Activated CD4-positive, alpha-beta T cell treated with anti-CD3 and anti-CD28 coated beads, Interleukin-2, amount 50 U/mL, for 4 hours (primary cell): ENCODE data around the gene KIF18B.
A peak's percentile ranks its signal among the peaks of the same experiment; 100 is the strongest.

ENCODE experiments used
- DNase-seq, 2 experiments: peaks; one replicate each; pipeline ENCODE4 v3.0.0-alpha.2; 2020

Gene KIF18B

DNA sequence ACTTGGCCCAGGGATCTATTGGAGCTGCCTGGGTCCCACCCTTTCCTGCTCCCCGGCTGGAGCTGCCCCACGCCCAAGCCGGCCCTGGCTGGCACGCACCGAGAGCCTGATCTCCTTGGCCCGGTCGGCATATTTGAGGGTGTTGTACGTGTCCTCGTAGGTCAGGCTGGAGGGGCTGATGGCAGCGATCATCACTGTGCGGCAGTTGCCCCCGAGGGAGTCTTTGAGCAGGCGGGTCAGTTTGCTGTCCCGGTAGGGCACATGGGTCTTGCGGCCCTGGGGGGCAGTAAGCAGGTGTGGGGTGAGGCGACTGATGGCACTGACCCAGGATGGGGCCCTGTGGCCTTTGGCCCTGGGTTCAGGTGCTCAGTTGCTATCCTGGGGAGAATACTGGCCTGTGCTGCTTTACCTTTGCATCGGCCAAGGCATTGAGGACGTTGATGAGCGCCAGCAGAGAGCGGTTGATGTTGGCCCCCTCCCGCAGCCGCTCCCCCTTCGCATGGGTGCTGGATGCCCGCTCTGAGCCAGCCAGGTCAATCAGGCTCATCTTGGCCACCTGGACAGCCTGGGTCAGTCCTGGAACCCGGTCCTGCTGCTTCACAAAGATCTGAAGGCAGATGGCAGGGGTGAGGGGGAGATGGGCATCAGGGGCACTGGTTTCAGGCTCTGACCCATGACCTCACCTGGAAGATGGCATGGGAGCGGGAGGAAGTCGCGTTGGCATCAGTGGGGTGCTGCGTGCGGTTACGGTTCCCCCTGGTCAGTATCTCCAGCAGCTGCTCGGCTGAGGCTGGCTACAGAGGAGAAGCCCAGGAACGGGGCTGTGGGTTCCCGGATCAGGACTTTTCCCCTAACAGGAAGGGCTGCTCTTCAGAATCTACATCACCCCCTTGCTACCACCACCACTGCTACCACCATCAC, 13.5 kb downstream of the KIF18B start:
- DNase-seq: no peak

DNA sequence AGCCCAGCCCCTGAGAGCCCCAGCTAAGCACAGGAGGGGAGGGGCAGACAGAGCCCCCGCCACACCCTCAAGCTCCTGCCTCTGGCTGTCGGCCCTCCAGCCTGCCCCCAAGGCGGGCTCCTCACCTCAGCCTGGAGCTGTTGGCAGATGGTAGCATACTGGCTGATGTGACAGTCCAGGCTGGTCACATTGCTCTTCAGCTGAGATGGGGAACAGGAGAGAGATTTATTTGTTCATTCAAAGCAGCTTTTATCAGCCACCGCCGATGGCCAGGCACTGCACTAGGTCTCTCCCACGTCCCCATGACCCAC, 14.8 kb downstream of the KIF18B start:
- DNase-seq: no peak

DNA sequence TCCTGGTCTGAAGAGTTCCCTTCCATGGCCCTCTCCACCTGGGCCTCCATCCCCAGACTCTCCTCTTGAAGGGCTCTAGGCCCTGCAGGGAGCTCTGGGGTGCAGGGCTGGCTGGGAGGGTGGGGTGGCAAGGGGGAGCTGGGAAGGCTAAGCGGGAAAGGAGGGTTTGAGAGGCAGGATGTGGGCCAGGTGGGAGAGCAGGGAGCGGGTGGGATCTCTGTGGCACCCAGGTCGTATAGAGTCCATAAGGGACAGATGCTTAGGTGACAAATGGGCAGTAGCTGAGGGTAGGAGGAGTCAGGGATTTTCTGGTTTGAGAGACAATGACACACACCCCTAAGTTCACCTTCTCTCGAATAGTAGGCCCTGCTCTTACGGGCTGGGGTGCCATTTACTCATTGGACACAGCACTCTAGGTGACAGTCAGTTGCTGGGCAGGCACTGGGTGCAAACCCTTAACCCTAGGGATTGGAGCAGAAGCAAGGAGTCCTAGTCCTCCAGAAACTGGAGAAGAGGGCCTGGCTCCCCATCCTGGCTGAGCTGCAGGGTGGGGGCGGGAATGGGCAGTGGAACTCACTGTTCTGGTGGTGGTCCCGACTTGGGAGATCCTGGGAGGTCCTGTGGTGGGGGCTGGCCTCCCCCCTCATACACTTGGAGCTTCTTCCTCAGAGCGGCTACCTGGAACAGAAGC, 15.3 kb downstream of the KIF18B start:
- DNase-seq: no peak

DNA sequence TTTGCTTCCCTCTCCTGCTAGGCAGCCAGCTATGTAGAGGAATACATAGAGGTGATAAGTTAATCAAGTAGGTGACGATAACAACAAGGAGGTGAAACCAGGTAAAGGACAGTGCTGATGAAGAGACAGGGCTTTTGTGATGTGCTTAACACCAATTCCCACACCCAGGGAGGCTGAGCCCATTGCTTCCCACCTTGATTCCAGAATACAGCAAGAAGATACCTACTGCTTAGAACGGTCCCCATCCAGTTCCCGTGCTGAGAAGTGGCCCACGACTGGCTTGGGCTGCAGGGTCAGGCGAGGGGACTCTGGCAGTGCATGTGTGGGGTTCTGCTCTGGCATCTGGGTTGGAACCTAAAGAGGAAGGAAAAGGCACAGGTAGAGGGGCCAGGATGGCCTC, 16.2 kb downstream of the KIF18B start:
- DNase-seq: no peak

DNA sequence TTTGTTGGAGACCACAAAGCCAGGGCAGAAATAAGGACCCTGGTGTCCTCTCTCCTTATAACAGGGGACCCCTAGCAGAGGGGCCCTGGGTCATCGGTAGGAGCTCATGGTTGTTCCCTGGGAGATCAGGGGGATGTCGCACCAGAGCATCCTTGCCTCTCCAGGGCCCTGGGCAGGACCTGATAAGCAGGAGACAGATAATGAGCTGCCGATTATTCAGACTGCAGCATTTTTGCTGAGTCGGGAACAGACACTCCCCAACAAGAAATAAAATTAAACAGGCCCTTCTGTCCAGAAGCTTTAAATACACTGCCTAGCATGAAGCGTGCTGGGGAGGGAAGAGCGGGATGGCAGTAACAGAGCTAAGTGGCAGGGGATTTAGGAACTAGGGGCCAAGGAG, 16.9 kb downstream of the KIF18B start:
- no peak for DNase-seq

DNA sequence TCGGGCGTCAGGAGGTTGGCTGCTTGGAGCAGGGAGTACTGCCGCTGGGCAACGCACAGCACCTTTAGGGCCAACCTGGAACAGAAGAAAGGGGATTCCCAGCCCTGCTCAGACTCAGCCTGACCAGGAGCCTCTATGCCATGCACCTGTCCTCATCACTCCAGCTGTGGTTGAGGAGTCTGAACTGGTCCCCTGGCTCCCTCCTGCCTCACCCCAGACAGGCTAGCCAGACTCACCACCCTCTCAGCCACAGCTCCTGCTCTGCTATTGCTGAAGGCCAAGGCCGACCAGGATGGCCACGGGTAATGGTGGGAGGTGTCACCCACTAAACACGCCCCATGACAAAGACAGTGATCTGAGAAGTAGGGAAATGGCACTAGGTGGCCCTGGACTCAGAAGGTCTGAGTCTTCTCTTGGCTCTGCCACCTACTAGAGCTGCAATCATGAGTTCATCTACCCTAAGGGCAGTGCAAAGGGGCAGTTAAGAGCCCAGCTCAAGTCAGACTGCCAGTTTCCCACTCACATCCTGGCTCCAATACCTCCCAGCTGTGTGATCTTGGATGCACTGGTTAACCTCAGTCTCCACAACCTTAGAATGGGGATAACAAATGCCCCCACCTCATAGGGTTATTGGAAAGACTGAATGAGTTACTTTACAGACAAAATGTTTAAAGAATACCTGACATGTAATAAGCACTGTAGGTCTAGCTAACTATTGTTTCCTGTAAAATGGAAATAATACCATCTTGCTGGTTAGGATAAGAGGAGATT, 18.4 kb downstream of the KIF18B start:
- no peak for DNase-seq

DNA sequence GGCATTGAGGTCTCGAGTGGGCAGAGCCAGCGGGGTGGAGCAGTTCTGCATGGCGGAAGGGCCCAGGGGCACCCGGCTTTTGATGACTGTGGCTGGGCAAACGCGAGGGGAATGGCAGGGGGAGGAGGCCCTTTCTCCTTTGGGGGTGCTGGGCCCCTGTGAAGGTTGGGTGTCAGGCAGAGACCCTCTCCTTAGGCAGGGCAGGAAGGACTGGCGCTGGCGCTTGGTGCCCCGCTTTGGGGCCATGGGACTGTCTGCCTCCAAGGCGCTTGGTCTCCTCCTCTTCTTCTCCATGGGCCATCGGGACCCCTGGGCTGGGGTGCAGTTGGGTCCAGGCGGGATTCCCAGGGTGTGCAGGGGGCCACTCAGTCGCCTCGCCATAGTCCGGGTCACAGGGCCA, 19.4 kb downstream of the KIF18B start:
- no peak for DNase-seq

DNA sequence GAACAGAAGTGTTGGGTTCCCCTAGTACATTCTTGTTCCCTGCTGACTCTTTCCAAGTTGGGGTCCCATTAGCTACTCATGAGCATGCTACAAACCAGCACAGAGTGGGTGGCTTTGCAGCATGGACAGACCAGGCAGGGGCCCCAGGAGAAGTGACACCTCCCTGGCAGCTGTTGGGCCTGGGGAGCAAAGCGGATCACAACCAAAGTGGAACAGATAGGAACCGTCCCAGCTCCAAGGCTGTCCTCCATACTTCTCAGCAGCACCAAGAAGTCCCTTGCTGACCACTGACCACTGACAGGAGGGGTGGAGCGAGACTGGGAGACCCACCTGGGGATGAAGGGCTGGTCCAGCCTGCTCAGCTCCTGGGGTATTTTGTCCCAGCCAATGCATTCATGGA, 19.9 kb downstream of the KIF18B start:
- DNase-seq: no peak

DNA sequence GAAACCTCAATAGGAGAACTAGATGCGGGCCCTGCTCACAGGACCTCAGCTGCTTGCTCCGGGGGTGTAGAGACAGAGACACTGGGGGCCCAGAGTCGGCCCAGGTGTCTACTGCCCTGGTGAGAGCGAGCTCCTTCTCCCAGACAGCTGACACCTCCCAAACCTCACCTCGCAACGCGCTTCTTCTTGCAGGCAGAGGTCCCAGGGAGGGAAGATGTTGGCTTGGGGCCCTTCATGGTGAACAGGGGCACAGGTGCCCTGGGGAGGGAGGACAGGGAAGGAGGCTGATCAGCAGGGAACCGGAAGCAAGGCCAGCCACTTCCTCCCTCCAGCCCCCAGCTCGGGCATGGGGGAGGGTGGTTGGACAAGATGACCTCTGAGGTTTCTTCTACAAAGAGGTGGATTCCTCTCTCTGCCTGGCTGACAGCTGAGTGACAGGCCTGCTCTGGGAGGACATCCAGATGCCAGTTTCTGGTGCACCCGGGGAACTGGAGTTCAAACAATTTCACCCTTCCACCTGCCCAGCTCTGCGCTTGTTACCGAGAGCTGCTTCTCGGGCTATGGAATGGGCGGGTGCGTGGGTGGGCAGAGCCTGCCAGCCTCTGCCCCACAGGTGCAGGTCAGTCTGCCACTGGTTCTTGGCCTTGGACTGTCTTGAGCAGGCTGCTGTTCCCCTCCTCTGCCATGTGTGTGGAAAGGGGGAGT, 20.6 kb downstream of the KIF18B start:
- DNase-seq: no peak

DNA sequence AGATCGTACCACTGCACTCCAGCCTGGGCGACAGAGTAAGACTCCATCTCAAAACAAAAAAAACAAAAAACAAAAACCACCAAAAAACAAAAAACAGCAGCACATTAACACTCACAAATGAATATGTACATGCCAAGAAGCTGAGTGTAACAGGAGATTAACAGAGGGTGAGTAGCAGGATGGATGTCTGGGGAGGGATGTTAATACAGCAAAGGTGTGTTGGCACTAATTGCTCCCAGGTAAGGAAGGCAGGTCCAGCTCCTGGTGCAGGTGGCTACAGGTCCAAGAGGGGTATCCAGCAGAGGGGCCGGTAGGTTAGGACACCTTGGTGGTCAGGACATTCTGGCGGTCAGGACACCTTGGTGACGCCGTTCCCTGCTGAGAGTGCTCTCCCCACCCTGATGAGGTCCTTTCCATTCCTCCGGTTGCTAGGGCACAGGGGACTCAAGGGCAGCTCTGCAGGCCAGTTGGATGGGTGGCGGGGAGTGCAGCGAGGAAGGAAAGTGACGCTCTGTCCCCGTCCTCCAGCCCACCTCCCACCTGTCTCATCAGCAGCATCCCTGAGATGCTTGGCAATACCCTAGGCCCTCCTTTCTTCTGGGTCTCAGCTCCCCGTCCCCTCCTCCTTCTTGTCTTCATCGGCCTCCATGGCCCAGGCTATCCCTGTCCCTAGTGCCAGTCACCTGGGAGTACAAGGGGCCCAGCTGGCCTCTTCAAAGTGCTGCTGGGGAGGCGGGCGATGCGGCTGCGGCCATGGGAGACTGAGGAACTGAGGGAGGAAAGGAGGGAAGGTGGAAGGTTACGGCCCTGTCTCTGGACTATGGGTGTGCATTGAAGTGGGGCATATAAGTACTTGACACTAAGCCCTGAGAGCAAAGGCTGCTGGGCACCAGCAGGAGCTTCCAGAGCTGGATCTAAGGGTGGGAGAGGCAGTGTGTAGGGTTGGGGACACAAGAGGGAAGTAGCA, 21.6 kb downstream of the KIF18B start:
- no peak for DNase-seq

DNA sequence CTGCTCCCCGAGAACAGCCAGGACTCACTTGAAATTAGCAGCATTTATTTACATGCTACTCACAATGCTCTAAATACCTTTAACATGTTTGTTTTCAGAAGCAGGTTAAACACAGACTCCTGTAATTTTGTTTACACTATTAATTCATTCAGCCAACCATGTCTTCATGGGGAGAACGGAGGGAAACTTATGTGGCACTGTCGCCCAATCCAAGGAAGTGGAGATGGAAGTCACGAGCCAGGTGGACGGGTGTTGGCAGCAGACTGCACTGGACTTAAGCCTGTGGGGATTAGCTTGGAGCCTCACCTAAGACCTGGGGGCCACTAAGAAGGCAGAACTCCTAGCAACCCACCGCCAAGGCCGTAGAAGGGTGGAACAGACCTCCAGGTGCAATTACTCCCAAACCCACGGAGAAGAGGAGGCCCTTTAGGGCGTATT, 23.4 kb downstream of the KIF18B start:
- no peak for DNase-seq

DNA sequence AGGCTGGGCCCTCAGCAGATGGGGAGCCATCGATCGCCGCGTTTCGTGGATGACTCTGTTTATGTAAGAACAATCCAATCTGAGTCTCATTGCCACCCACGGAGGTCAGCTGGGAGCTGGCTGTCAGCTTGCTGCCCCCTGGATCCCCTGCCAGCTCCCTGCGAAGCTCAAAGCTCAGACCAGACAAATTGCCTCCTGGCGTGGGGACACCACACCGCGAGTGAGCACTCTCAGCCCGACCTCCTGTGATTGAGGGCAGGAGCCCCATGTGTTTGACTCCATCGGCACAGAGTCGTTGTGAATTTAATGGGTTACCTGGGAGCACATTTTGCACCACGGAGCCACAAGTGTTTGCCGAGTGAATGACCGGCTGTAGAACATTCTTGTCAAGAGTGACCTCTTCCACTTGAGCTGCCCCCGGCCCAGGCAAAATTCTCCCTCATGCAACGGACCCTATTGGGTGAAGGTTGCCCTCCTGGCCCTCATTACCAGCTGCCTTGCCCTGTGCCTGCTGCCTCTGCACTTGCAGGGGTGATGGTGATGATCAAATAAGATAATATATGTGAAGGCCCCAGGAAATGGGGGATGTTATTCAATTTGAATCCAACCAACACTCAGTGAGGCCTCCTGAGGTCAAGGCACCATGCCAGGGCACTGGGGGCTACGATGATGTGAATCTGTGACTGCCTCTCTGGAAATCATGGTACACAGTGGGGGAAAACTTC, 24.7 kb downstream of the KIF18B start:
- DNase-seq: no peak

DNA sequence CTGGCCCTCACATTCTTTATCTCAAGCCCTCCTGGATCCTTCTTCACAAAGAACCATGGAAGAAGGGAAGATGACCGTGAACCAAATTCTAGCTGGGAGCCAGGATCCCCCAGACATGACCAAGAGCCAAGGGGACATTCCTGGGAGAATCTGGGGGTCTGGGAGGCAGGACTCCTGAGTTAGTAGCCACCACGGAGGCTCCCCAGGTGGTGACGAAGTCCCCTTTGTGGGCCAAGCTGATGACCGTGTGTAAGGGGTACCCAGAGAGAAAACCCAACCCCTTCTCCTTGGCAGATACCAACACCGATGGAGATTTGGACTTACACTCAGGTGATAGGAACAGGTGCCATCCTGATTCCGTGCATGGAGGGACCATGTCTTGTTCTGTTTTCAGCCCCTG, 25.4 kb downstream of the KIF18B start:
- no peak for DNase-seq

DNA sequence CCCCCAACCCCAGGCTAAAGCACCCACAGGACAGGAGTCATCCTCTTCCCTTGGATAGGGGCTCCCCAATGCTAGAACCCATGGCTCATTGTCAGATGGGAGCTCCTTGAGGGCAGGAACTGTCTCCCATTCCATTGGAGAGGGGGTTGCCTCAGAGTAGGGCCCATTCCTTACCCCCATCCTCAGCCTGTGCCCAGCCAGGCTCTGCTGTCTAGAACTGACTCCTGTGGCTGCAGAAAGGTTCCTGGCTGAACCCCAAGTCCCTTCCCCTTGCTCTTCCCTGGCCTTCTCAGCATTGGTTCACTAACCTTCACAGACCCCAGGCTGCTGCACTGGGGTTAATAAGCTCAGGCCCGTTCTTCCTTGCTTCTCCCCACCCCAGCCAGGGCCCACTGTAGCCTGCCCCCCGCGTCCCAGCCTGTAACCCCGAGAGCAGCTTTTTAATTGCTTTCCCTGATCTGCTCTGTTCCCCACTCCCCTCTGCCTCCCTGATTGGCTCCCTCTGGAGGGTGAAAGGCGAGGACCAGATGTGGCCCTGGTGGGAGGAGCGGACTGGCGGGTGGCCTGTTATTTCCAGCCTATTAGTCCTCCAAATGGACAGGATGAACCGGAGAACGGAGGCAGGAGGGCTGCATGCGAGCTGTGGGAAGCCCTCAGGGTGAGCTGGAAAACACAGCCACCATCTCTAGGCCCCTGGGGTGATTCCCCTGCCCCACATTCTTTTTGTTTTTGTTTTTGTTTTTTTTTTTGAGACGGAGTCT, 26.3 kb downstream of the KIF18B start:
- no peak for DNase-seq

DNA sequence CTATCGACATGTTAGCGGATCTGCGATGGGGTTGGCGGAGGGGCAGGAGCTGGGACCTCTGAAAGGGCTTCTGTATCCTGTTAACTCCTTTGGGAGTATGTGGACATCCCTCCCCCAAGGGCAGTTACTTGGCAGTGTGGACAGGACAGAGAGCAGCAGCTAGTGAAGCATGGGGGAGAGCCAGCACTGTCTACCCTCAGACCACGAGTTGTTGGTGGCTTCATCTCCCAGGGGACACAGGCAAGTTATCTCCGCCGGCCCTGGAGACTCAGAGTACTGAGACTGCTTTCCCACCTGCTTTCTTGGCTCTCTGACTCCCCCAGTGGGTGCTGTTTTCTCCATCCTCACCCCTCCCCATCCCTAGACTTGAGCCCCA, 27.0 kb downstream of the KIF18B start:
- no peak for DNase-seq

DNA sequence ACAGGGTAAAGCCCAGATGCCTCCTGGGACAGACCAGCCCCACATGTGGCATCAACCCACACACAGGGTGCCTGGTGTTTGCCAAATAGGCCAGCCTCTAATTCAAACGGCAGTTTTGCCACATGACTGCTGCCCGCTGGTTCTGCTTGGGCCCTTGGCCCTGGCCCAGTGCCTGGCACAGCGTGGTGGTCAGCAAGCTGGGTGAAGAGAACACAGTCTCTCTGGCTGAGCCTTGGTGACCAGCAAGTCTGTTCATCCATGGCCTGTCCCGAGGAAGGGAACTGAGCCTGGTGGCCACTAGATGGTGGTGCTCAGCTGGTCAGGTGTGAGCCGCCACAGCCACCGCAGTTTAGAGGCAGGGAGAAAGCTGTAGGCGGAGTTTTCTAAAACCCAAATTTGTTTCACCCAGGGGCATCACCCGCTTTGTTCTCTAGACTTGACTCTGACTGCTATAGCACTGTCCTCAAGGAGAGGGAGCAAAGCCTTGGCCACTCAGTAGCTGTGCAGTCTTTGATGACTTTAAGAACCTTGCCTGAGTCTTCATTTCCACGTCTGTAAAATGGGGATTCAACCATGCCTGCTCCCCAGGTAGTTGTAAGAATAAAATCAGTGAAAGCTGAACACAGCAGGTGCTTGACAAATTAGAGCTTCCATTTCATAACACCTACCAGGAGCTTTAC, 27.5 kb downstream of the KIF18B start:
- peak; percentile 48 to 51 for DNase-seq

DNA sequence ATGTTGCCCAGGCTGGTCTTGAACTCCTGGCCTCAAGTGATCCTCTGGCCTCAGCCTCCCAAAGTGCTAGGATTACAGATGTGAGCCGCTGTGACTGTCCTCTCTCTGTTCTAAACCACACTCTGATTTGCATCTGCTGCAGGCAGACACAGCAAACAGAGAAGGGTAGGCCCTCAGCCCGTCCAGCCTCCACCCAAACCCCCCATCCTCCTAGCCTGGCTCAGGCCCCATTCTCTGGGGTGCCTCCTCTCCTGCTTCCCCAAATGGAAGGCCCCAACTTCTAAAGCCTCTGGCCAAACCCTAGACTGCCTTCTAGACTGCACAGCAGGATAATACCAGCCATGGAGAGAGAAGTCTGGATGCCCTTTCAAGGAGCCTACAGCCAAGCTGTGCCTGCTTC, 28.2 kb downstream of the KIF18B start:
- no peak for DNase-seq

DNA sequence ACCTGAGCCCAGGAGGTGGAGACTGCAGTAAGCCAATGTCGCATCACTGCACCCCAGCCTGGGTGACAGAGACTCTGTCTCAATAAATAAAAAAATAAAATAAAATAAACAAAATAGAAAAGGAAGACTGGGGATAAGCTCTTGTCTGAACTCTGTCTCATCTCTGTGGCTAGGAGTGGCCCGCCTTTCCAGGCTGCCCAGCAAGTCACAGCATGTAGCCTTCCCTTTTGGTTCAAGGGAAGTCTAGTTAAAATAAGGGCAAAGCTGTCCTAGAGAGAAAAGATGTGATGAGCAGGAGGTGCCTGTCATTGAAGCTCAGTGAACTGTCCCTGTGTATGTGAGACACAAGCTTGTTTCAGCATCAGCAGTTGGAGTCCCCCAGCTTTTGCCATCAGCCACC, 29.6 kb downstream of the KIF18B start:
- DNase-seq: no peak

DNA sequence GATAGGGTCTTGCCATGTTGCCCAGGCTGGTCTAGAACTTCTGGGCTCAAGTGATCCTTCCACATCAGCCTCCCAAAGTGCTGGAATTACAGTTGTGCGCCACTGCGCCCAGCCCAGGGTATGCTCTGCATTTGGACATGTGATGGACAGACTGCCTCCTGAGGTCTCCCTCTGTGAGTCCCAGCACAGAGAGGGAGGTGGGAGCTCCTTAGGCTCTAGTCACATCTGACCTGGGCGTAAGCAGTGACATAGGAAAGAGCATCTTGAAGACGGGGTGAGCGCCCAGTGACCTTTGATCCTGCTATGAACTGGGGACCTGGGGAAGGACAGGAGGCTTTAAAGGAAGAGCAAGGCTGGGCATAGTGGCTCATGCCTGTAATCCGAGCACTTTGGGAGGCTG, 30.1 kb downstream of the KIF18B start:
- DNase-seq: no peak

DNA sequence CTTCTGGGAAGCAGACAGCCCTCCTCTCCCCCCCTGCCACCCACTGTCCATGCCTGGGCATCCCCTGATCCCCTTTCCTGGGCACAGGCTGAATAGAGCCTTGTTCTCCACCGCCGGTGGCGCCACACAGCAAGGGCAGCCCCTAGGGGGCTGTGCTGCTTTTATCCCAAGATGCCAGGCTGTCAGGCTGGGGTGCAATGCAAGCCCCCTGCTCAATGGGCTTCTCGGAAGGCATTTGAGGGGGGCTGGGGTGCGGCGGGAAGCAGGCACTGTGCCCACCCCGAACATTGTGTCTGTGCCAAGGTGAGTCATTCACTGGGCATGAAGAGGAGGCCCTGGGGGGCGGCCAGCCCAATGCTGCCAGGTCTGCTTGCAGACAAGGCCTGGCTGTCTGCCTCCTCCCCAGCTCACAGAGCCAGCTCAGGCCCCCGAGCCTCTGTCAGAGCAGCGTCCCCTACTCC, 30.8 kb downstream of the KIF18B start:
- DNase-seq: no peak
